SK-N-SH (cell line): ENCODE results near the gene DDX41. TPM values are rescaled to one million over a fixed set of nuclear protein-coding genes. Genes with fewer than 3 reads are reported as not detected.

Source experiments
- CTCF ChIA-PET: fragments of 300-600, 350-600 bp; formaldehyde crosslinking; extraction: SDS; loops from one replicate; lab custom pipeline; 2021; lab: Yijun Ruan, JAX
- POLR2A ChIA-PET: fragments of 350-600 bp; sonication (Branson Sonifier 250); formaldehyde crosslinking; extraction: SDS; loops from one replicate; lab custom pipeline; 2020; ENCODE audit warnings: antibody characterized with exemption, inconsistent platforms; lab: Yijun Ruan, JAX
- DNase-seq: peaks from one replicate; pipeline ENCODE4 v3.0.0; 2012
- H2AFZ ChIP-seq: fragments of 200-600 bp; sonication (generic); 2 replicates; pipeline ENCODE4 v1.8.1; 2016; ENCODE audit warnings: antibody characterized with exemption, mild to moderate bottlenecking, low read depth
- H3F3A ChIP-seq: fragments of 200-600 bp; sonication (generic); replicated peaks from 2 replicates; pipeline ENCODE3; 2016; ENCODE audit warnings: antibody characterized with exemption, mild to moderate bottlenecking; ENCODE audit not compliant: insufficient read depth
- H3K27ac ChIP-seq, 2 experiments: fragments of 200-500 bp in 1 of 2; fragments of 200-600 bp in 1 of 2; sonication (Bioruptor generic) in 1 of 2; sonication (generic), shearing (Covaris generic) in 1 of 2; 2 replicates each; pipeline versions ENCODE4 v1.5.1 to v1.6.1; 2014 to 2016; ENCODE audit warnings: low read depth in 2 of 2, inconsistent platforms in 1 of 2, low read length in 1 of 2, mild to moderate bottlenecking in 1 of 2, mixed read lengths in 1 of 2
- H3K27me3 ChIP-seq: fragments of 200-600 bp; sonication (generic), shearing (Covaris generic); 2 replicates; pipeline ENCODE4 v1.6.1; 2016; ENCODE audit warnings: mixed run types; ENCODE audit not compliant: insufficient read depth
- H3K36me3 ChIP-seq, 2 experiments: fragments of 200-500 bp in 1 of 2; fragments of 200-600 bp in 1 of 2; sonication (Bioruptor generic) in 1 of 2; sonication (generic) in 1 of 2; replicated peaks in 1 of 2; 2 replicates each; pipeline versions ENCODE3 to v1.5.1; 2014 to 2016; ENCODE audit warnings: low read length in 1 of 2, mild to moderate bottlenecking in 1 of 2; ENCODE audit not compliant: insufficient read depth in 2 of 2, control insufficient read depth in 1 of 2
- H3K4me1 ChIP-seq, 2 experiments: fragments of 200-500 bp in 1 of 2; fragments of 200-600 bp in 1 of 2; sonication (Bioruptor generic) in 1 of 2; sonication (generic), shearing (Covaris generic) in 1 of 2; 2 replicates each; pipeline versions ENCODE4 v1.5.1 to v1.6.1; 2014 to 2016; ENCODE audit warnings: low read depth in 1 of 2, low read length in 1 of 2, mixed run types in 1 of 2; ENCODE audit not compliant: insufficient read depth in 2 of 2, control insufficient read depth in 1 of 2
- H3K4me2 ChIP-seq: fragments of 200-600 bp; sonication (generic), shearing (Covaris generic); 2 replicates; pipeline ENCODE4 v1.6.1; 2017; ENCODE audit warnings: mixed run types
- H3K4me3 ChIP-seq, 2 experiments: fragments of 200-500 bp in 1 of 2; fragments of 200-600 bp in 1 of 2; sonication (Bioruptor generic) in 1 of 2; sonication (generic), shearing (Covaris generic) in 1 of 2; 2 replicates each; pipeline versions ENCODE4 v1.5.1 to v1.8.1; 2014 to 2016; ENCODE audit warnings: low read depth in 2 of 2, inconsistent platforms in 1 of 2, low read length in 1 of 2, mild to moderate bottlenecking in 1 of 2, mixed read lengths in 1 of 2, moderate library complexity in 1 of 2
- H3K79me2 ChIP-seq: fragments of 200-600 bp; sonication (generic); 2 replicates; pipeline ENCODE4 v1.8.1; 2017; ENCODE audit warnings: mild to moderate bottlenecking; ENCODE audit not compliant: insufficient read depth
- H3K9ac ChIP-seq: fragments of 200-600 bp; sonication (generic); 2 replicates; pipeline ENCODE4 v1.6.1; 2017; ENCODE audit warnings: mixed run types
- H3K9me2 ChIP-seq: fragments of 200-600 bp; sonication (generic); 2 replicates; pipeline ENCODE4 v1.6.1; 2017; ENCODE audit warnings: mixed run types
- H3K9me3 ChIP-seq: fragments of 200-600 bp; sonication (generic); 2 replicates; pipeline ENCODE4 v1.6.1; 2017; ENCODE audit warnings: mixed run types, mild to moderate bottlenecking, moderate library complexity
- H4K20me1 ChIP-seq: fragments of 200-600 bp; sonication (generic); 2 replicates; pipeline ENCODE4 v1.6.1; 2017; ENCODE audit warnings: mild to moderate bottlenecking, mixed run types; ENCODE audit not compliant: insufficient read depth
- ELF1 ChIP-seq: IDR thresholded peaks from 2 replicates; pipeline ENCODE4 v1.4.0; 2012
- EP300 ChIP-seq, 2 experiments: IDR thresholded peaks; 2 replicates each; pipeline versions ENCODE4 v1.4.0 to v1.6.1; 2012; ENCODE audit warnings: borderline replicate concordance in 1 of 2, low read depth in 1 of 2, low read length in 1 of 2
- EZH2phosphoT487 ChIP-seq: fragments of 200-600 bp; sonication (generic); IDR thresholded peaks from 2 replicates; pipeline ENCODE4 v1.6.1; 2017; ENCODE audit warnings: low read depth, mixed run types, mild to moderate bottlenecking, antibody characterized with exemption, moderate library complexity, borderline replicate concordance
- FOXJ3 ChIP-seq: sonication (generic); formaldehyde crosslinking; IDR thresholded peaks from 2 replicates; pipeline ENCODE4 v1.5.1; 2020; ENCODE audit warnings: mild to moderate bottlenecking, missing genetic modification reagents
- FOXM1 ChIP-seq: IDR thresholded peaks from 2 replicates; pipeline ENCODE4 v1.4.0; 2012; ENCODE audit warnings: low read depth, mild to moderate bottlenecking
- GABPA ChIP-seq: IDR thresholded peaks from 2 replicates; pipeline ENCODE4 v1.4.0; 2012; ENCODE audit warnings: low read depth, mild to moderate bottlenecking
- GATA2 ChIP-seq: sonication (generic); formaldehyde crosslinking; IDR thresholded peaks from 2 replicates; pipeline ENCODE4 v1.5.0; 2020; ENCODE audit warnings: mild to moderate bottlenecking, missing genetic modification reagents
- MXI1 ChIP-seq: IDR thresholded peaks from 2 replicates; pipeline ENCODE4 v1.6.1; 2012; ENCODE audit warnings: mild to moderate bottlenecking, low read depth, low read length, improper control_type of control experiment
- NFIC ChIP-seq: IDR thresholded peaks from 2 replicates; pipeline ENCODE4 v1.4.0; 2012; ENCODE audit warnings: borderline replicate concordance
- NRF1 ChIP-seq: IDR thresholded peaks from 2 replicates; pipeline ENCODE4 v1.6.1; 2012; ENCODE audit warnings: low read depth, mild to moderate bottlenecking, low read length
- POLR2AphosphoS5 ChIP-seq: IDR thresholded peaks from 2 replicates; pipeline ENCODE4 v1.6.1; 2012; ENCODE audit warnings: low read depth, low read length
- RAD21 ChIP-seq: IDR thresholded peaks from 2 replicates; pipeline ENCODE4 v1.6.1; 2012; ENCODE audit warnings: mild to moderate bottlenecking, low read length
- RCOR1 ChIP-seq: fragments of 150-350 bp; IDR thresholded peaks from 2 replicates; pipeline ENCODE4 v1.6.1; 2017; ENCODE audit warnings: antibody characterized with exemption, low read length
- RFX5 ChIP-seq: IDR thresholded peaks from 2 replicates; pipeline ENCODE4 v1.6.1; 2012; ENCODE audit warnings: mild to moderate bottlenecking, improper control_type of control experiment, low read length
- RXRA ChIP-seq: IDR thresholded peaks from 2 replicates; pipeline ENCODE4 v1.4.0; 2012; ENCODE audit warnings: low read depth, mild to moderate bottlenecking, borderline replicate concordance
- SIN3A ChIP-seq: IDR thresholded peaks from 2 replicates; pipeline ENCODE4 v1.6.1; 2012; ENCODE audit warnings: low read depth, mild to moderate bottlenecking, low read length, moderate library complexity, borderline replicate concordance
- TAF1 ChIP-seq: IDR thresholded peaks from 2 replicates; pipeline ENCODE4 v1.6.1; 2012; ENCODE audit warnings: low read depth, mild to moderate bottlenecking, low read length, moderate library complexity, borderline replicate concordance
- TCF12 ChIP-seq: IDR thresholded peaks from 2 replicates; pipeline ENCODE4 v1.4.0; 2012
- TEAD4 ChIP-seq: IDR thresholded peaks from 2 replicates; pipeline ENCODE4 v1.4.0; 2012; ENCODE audit warnings: mild to moderate bottlenecking, borderline replicate concordance; ENCODE audit not compliant: insufficient read depth
- WGBS: methylation state at CpG from one replicate; pipeline ENCODE4 v1.1.6; 2017; ENCODE audit warnings: low lambda C conversion rate; 5-methylcytosine and 5-hydroxymethylcytosine counted together
- polyA plus RNA-seq, 3 experiments: library from polyadenylated mRNA; depleted of rRNA; stranded (reverse); fragments of >200 nt; gene quantifications; 2 replicates each; pipeline ENCODE4 v1.2.3, GENCODE V29; 2012
- TF ChIP-seq, protein P1 (sequence below): fragments of 200-600 bp; sonication (generic); IDR thresholded peaks from 2 replicates; pipeline ENCODE4 v1.6.1; 2017; ENCODE audit warnings: antibody characterized with exemption, mild to moderate bottlenecking, moderate library complexity
- TF ChIP-seq, protein P2 (sequence below): fragments of 150-350 bp; IDR thresholded peaks from 2 replicates; pipeline ENCODE4 v1.6.1; 2017; ENCODE audit warnings: antibody characterized with exemption, low read length, low read depth, borderline replicate concordance
- TF ChIP-seq, protein P3 (sequence below): IDR thresholded peaks from 2 replicates; pipeline ENCODE4; 2012

DDX41 gene
- polyA plus RNA-seq, 1 of the 3 experiments (the other 2 are of a cell fraction) = 176 TPM

DNA sequence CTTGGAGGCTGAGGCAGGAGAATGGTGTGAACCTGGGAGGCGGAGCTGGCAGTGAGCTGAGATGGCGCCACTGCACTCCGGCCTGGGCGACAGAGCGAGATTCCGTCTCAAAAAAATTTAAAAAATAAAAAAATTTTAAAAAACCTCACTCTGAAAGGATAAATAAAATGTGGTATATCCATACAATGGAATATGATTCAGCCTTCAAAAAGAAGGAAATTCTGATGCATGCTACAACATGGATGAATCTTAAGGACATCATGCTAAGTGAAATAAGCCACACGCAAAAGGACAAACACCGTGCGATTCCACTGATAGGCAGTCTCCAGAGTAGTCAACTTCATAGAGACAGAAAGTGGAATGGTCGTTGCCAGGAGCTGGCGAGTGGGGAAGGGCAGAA is 51.7 kb downstream of the DDX41 start:
- H3K36me3 ChIP-seq = peaks cover 42 to 68% of the 10 kb centered on the region in 2 experiments
- WGBS = 92% methylated on average over 11 of the region's 11 CpGs
- H3K9me3 ChIP-seq = no peaks in the 10 kb centered on the region
- no peak for DNase-seq
- CTCF ChIA-PET = interaction anchor here (0.6 to 2.0 kb wide), 8 partner anchors 8 to 74 kb away, joined by 3 to 9 read pairs (median 4); partner anchors contain the start of gene PDLIM7
- no peaks in the 10 kb centered on the region for H3K27me3 ChIP-seq
- H3K9ac ChIP-seq = no peak overlapping the region
- H3K4me3 ChIP-seq = no peak overlapping the region
- POLR2A ChIA-PET = no interaction called here
- H3K9me2 ChIP-seq = no peaks in the 10 kb centered on the region
- peaks cover 14 to 19% of the 10 kb centered on the region in 2 experiments; a peak in 3 of 4 replicates for H3K4me1 ChIP-seq
- H3K27ac ChIP-seq = no peak overlapping the region
- peaks cover 28% of the 10 kb centered on the region for H3F3A ChIP-seq
- peaks cover 44% of the 10 kb centered on the region for H4K20me1 ChIP-seq
- TF ChIP-seq FOXM1 = no peak
- TF ChIP-seq GATA2 (CRISPR knock-in tag) = no peak
- no peak for TF ChIP-seq RXRA
- TF ChIP-seq RCOR1 = no peak
- TF ChIP-seq, protein P1, sequence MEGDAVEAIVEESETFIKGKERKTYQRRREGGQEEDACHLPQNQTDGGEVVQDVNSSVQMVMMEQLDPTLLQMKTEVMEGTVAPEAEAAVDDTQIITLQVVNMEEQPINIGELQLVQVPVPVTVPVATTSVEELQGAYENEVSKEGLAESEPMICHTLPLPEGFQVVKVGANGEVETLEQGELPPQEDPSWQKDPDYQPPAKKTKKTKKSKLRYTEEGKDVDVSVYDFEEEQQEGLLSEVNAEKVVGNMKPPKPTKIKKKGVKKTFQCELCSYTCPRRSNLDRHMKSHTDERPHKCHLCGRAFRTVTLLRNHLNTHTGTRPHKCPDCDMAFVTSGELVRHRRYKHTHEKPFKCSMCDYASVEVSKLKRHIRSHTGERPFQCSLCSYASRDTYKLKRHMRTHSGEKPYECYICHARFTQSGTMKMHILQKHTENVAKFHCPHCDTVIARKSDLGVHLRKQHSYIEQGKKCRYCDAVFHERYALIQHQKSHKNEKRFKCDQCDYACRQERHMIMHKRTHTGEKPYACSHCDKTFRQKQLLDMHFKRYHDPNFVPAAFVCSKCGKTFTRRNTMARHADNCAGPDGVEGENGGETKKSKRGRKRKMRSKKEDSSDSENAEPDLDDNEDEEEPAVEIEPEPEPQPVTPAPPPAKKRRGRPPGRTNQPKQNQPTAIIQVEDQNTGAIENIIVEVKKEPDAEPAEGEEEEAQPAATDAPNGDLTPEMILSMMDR = no peak
- TF ChIP-seq GABPA = no peak
- no peak for TF ChIP-seq TAF1
- no peak for TF ChIP-seq TCF12
- TF ChIP-seq FOXJ3 (CRISPR knock-in tag) = no peak
- TF ChIP-seq, protein P2, sequence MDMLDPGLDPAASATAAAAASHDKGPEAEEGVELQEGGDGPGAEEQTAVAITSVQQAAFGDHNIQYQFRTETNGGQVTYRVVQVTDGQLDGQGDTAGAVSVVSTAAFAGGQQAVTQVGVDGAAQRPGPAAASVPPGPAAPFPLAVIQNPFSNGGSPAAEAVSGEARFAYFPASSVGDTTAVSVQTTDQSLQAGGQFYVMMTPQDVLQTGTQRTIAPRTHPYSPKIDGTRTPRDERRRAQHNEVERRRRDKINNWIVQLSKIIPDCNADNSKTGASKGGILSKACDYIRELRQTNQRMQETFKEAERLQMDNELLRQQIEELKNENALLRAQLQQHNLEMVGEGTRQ = no peak
- no peak for TF ChIP-seq MXI1
- no peak for TF ChIP-seq ELF1
- no peak overlapping the region for H3K4me2 ChIP-seq
- no peak overlapping the region for H2AFZ ChIP-seq
- peaks cover 43% of the 10 kb centered on the region for H3K79me2 ChIP-seq

DNA sequence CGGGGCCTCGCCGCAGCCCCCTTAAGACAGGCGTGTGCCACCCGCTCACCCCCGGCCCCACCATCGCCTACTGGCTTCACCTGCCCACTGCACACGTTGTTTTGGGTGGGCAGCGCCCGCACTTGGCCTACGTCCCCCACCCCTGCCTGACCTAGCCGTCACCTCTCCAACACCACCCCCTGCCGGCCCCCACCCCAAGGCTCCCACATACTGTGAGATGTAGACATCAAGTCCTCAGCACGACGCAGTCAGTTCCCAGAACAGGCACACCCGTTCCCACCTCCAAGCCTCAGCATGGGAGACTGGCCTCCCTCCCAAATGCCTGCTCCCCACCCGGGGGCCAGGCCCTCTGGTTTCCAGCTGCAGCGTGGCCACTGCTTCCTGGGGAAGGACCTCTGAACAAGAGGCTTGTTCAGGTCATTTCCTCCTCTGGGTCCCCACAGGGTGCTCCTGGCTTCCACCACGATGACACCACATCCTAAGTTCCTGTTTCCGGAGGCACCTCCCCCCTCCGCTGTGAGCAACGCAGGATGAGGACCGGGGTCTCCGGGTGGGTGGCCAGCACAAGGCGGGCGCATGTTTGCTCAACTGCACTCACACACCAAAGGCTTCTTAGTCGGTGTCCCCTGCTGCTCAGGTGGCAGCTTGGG is 54.6 kb downstream of the DDX41 start:
- no peak for TF ChIP-seq NFIC
- TF ChIP-seq TCF12 = no peak
- TF ChIP-seq, protein P3, sequence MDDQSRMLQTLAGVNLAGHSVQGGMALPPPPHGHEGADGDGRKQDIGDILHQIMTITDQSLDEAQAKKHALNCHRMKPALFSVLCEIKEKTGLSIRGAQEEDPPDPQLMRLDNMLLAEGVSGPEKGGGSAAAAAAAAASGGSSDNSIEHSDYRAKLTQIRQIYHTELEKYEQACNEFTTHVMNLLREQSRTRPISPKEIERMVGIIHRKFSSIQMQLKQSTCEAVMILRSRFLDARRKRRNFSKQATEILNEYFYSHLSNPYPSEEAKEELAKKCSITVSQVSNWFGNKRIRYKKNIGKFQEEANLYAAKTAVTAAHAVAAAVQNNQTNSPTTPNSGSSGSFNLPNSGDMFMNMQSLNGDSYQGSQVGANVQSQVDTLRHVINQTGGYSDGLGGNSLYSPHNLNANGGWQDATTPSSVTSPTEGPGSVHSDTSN = no peak
- no peak for TF ChIP-seq EZH2phosphoT487
- no peak for TF ChIP-seq GATA2 (CRISPR knock-in tag)
- no peak for TF ChIP-seq EP300 (IDR thresholded peaks at IDR 0.05; ENCODE audit: borderline replicate concordance in 1 of 2, low read depth in 1 of 2, low read length in 1 of 2)
- no peak for TF ChIP-seq ELF1
- TF ChIP-seq RAD21 = no peak
- TF ChIP-seq TEAD4 = no peak
- no peak for TF ChIP-seq NRF1
- no peak for TF ChIP-seq RXRA
- no peak for TF ChIP-seq FOXM1
- TF ChIP-seq POLR2AphosphoS5 = no peak
- no peak for TF ChIP-seq RCOR1
- no peak for TF ChIP-seq SIN3A
- no peak for TF ChIP-seq GABPA
- TF ChIP-seq RFX5 = no peak
- TF ChIP-seq, all 33 proteins: peak for 0
- no peaks in the 10 kb centered on the region for H3K9me3 ChIP-seq
- no peak overlapping the region for H3K4me2 ChIP-seq
- H2AFZ ChIP-seq = no peak overlapping the region
- H3F3A ChIP-seq = peaks cover 45% of the 10 kb centered on the region
- peaks cover 42 to 76% of the 10 kb centered on the region in 2 experiments for H3K36me3 ChIP-seq
- POLR2A ChIA-PET = interaction anchor here (2.0 kb wide), 1 partner anchor 10 kb away, joined by 10 read pairs; no protein-coding TSS in a partner anchor
- WGBS = 95% methylated on average over 26 of the region's 27 CpGs
- no peak for DNase-seq
- H3K9ac ChIP-seq = no peak overlapping the region
- no peaks in the 10 kb centered on the region for H3K27me3 ChIP-seq
- H3K79me2 ChIP-seq = peaks cover 20% of the 10 kb centered on the region; the same call in 1 of the 2 replicates
- peak overlapping the region in 1 of 2 experiments; percentile 25; a peak in 1 of 4 replicates for H3K27ac ChIP-seq
- peaks cover 42% of the 10 kb centered on the region for H4K20me1 ChIP-seq
- CTCF ChIA-PET = interaction anchor here (0.6 to 1.6 kb wide), 3 partner anchors 33 to 215 kb away, joined by 3 to 9 read pairs (median 6); no protein-coding TSS in a partner anchor
- no peaks in the 10 kb centered on the region for H3K9me2 ChIP-seq
- peaks cover 0 to 31% of the 10 kb centered on the region in 2 experiments; a peak in 3 of 4 replicates for H3K4me1 ChIP-seq
- no peak overlapping the region for H3K4me3 ChIP-seq
